Measurements from ENCODE around the gene TEX22.

DNA sequence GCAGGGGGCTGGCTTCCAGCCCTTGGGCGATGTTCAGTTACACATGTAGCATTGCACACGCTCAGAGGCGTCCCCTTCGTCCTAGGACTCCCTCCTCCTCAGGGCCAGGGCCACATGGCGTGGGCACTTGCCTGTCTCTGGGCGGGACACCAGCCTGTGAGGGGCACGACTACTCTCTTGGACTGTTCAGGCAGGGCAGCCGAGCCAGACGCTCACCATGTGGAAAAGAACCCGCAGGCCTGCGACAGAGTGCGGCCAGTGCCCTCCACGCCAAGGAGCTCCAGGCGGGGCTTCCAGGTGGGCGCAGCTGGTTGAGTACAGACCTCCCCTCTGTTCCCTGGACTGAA lies 42.2 kb downstream of the TEX22 start:
- TF ChIP-seq, protein P1, sequence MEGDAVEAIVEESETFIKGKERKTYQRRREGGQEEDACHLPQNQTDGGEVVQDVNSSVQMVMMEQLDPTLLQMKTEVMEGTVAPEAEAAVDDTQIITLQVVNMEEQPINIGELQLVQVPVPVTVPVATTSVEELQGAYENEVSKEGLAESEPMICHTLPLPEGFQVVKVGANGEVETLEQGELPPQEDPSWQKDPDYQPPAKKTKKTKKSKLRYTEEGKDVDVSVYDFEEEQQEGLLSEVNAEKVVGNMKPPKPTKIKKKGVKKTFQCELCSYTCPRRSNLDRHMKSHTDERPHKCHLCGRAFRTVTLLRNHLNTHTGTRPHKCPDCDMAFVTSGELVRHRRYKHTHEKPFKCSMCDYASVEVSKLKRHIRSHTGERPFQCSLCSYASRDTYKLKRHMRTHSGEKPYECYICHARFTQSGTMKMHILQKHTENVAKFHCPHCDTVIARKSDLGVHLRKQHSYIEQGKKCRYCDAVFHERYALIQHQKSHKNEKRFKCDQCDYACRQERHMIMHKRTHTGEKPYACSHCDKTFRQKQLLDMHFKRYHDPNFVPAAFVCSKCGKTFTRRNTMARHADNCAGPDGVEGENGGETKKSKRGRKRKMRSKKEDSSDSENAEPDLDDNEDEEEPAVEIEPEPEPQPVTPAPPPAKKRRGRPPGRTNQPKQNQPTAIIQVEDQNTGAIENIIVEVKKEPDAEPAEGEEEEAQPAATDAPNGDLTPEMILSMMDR (IDR thresholded peaks at IDR 0.05): no peak
- no peak for TF ChIP-seq POLR2A (IDR thresholded peaks at IDR 0.05)

Data from lower leg skin (tissue), 3 donors.